Measurements from ENCODE around the gene RPTN.
A peak's percentile ranks its signal among the peaks of the same experiment; 100 is the strongest.

The RPTN gene, protein sequence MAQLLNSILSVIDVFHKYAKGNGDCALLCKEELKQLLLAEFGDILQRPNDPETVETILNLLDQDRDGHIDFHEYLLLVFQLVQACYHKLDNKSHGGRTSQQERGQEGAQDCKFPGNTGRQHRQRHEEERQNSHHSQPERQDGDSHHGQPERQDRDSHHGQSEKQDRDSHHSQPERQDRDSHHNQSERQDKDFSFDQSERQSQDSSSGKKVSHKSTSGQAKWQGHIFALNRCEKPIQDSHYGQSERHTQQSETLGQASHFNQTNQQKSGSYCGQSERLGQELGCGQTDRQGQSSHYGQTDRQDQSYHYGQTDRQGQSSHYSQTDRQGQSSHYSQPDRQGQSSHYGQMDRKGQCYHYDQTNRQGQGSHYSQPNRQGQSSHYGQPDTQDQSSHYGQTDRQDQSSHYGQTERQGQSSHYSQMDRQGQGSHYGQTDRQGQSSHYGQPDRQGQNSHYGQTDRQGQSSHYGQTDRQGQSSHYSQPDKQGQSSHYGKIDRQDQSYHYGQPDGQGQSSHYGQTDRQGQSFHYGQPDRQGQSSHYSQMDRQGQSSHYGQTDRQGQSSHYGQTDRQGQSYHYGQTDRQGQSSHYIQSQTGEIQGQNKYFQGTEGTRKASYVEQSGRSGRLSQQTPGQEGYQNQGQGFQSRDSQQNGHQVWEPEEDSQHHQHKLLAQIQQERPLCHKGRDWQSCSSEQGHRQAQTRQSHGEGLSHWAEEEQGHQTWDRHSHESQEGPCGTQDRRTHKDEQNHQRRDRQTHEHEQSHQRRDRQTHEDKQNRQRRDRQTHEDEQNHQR

DNA sequence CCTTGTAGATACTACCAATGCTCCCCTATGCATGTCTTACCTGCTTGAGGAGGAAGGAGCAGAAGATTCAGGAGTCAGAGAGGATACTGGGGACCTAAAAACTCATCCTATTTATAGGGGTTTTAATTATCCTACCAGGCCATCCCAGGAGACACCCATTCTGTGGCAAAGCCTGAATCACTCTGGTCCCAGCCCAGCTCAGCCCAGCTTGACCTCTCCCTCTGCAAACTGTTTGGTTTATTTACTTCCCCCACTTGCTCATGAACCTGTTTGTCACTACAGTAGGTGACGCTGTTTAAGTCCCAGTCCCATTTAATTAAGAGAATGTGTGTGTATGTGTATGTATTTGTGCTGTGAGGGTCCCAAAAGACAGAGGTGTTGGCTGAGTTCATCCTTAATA lies at the start of gene RPTN:
Gene RPTN (minus strand): TSS at position 85 of the 400 bp plus-strand sequence. CDS start 1,339 bp downstream, outside the sequence.
- no peak for DNase-seq (ENCODE audit: low read depth, low spot score)

DNA sequence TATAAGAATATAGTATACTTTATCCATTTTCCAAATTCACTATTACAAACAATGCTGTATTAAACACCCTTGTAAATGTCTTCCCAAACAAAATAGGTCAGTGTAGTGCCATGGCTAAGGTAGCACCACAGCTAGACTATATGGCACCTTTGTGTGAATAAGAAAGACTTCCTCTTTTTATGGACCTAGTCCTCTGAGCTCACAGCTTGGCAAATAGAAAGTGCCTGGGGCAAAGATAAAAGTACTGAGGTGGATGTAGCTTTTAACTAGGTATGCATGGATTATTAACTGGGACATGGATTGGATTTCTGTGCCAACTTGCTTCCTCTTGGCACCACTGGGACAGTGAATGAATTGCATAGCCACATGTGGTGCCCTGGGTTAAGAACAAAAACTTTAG lies 40.0 kb upstream of the RPTN start:
- DNase-seq (ENCODE audit: low read depth, low spot score): no peak

DNA sequence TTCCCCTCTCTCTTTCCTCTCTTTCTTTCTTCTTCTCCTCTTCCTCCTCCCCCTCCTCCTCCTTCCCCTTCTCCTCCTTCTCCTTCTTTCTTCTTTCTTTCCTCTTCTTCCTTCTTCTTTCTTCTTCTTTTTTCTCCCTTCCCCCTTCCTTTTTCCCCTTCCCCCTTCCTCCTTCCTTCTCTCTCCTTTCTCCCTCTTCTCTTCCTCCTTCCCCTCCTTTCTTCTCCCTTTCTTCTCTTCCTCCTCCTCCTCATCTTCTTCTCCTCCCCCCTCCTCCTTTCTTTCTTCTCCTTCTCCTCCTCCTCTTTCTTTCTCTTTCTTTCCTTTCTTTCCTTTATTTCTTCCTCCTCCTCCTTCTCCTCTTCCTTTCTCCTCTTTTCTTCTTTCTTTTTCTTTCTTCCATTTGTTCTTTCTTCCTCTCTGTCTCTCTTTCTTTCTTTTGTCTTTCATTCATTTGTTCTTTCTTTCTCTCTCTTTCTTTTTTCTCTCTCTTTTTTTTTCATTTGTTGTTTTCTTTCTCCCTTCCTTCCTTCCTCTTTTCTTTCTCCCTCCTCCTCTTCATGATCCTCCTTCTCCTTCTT lies 38.4 kb upstream of the RPTN start:
- no peak for DNase-seq (ENCODE audit: low read depth, low spot score)

DNA sequence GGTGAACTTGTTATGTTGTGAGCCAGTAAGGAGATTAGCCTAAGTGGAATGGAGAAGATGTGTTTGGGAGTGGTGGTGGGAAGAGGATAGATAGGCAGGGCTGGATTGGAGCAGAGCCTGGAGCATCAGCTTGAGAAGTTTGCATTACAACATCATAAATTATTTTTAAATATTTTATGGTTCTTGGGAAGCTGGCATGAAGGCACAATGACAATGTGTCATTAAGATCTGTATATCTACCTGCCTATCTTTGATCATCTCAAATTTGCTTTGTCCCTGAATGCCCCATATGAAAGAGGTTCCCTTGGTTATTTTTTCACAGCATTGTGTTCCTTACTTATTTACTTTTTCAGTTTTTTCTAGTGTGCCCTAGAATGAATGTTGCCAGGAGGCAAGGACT lies 32.7 kb upstream of the RPTN start:
- DNase-seq (ENCODE audit: low read depth, low spot score): no peak

DNA sequence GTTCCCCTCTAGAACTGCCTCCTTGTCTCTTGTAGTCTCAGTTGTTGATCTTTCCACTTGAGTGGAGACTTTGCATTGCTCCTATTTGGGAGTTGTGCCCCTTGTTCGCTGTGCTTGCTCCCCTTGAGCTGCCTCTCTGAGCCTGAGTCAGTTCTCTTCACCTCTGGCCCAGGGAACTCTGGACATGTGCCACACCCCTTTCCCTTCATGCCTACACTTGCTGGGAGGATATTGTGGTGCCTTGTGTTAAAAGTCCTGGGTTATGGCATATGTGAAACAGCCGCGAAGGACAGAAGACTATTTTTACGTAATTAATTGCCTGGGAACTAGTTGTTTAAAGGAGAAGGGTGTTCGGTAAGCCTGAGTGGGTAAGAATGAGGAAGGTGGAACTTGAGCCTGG lies 32.2 kb upstream of the RPTN start:
- DNase-seq (ENCODE audit: low read depth, low spot score): no peak

DNA sequence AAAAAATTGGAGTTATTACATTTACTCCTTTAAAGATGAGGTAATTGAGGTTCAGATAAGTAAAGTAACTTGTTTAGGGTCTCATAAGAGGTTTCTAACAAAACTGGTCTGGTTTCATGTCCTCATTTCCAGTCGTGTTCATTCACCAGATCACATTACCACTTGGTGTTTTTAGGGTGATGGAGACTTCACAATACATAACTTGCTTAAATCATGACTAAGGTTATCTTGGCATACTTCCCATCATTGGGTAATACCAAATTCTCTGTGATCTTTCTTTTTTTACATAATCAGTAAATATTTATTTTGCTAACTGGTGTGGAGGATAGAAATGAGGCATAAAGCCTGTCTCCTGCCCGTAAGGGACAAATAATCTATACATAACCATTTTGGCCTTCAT lies 31.6 kb upstream of the RPTN start:
- DNase-seq (ENCODE audit: low read depth, low spot score): no peak

DNA sequence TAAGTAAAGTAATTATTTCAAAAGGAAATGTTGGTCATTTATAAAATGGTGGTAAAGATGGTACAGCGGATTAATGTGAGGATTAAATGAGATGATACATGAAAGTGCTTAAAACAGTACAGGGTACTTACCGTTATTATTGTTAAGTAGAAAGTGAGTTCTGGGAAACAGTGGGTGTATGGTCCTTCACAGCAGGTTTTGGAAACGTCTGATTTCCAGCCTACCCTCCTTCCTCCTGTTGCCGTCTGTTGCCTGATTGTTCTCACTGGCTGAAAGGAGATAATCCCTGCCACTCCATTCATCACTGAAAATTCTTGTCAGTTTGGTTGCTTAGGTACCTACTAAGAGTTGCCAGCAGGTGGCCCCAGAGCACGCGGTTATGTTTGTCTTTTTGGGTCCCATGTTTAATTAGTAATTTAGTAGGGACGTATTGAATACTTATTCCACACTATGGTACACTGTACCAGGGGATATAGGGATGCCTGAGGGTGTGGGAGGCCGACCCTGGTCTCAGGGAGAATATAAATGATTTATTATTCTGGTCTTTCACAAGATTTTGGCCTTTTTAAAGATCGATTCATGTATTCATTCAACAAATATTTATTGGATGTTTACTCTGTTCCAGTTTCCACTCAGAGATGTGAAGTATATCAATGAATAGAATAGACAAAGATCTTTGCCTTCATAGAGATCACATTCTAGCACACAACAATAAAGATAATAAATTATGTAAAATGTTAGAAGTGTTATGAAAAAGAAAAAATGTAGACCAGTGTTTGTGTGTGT lies 30.8 kb upstream of the RPTN start:
- peak; percentile 49 for DNase-seq (ENCODE audit: low read depth, low spot score)

DNA sequence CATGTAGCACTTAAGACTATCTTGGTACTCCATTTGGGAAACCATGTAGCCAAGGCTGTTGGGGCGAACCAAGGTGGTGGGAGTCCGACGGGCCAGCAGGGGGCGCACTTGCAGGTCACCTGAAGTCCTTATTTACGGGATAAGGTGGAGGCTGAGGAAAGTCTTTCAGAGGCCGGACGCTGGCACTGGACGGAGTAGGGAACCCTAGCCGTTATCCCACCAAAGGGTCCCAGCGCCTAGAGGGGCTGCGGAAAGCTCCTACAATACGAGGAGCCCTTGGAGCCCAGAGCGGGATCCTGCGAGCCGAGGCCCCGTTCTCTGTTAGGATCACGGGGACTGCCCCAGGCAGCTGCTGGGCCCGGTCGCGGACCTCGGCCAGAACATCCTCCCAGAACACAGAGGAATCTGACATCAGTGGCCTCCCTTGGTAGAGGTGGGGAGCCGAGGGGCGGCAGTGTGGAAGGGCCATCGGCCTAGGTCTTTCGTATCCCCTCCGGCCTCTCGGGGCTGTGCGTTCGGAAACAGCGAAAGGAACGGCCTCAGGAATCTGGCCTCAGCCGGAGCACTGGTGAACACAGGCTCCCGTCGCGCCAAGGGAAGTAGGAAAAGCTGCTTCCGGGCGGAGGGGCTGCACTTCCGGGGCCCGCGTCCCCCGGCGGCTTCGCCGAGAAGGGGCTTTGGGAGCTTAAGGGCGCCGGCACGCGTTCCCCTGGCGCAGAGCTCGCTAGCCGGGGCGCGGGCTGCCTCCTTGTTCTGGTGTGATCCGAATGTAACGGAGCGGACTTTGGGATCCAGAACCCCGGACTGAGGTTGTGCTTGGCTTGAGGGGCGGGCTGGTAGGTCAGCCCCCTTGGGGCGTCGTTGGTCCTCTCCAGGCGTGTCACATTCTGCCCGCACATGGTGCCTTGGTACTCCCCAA lies 29.9 kb upstream of the RPTN start:
- no peak for DNase-seq (ENCODE audit: low read depth, low spot score)

DNA sequence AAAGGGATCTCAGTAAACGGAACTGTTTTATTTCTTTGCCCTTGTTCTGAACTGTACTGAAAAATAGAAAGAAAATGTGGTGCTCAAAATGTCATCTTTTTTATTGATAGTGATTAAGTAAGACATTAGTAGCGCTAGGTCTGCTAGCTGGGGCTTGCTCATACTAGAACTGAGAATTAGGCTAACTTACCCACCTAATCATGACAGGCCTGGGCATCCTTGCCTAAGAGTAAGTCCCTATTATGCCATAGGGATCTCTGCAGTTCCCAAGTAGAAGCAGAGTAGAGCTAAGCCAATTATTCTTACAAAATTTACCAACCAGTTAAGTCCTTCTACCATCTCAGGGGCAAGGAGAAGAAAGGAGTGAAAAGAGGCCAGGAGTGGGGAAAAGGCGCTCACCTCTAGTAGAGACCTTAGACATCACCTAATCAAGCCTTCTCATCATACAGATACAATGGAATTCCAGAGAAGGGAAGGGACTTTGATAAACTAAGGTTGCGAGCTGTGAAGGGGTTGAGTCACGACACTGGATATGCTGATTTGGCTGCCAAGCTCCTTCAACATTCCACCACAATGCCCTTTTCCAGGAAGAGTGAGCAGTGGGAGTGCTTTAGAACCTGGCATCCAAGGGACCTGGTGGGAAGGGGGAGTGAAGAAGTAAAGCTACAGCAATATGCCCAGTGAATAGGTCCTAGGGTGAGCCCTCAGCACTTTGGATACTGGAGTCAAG lies 27.7 kb upstream of the RPTN start:
- DNase-seq (ENCODE audit: low read depth, low spot score): no peak

DNA sequence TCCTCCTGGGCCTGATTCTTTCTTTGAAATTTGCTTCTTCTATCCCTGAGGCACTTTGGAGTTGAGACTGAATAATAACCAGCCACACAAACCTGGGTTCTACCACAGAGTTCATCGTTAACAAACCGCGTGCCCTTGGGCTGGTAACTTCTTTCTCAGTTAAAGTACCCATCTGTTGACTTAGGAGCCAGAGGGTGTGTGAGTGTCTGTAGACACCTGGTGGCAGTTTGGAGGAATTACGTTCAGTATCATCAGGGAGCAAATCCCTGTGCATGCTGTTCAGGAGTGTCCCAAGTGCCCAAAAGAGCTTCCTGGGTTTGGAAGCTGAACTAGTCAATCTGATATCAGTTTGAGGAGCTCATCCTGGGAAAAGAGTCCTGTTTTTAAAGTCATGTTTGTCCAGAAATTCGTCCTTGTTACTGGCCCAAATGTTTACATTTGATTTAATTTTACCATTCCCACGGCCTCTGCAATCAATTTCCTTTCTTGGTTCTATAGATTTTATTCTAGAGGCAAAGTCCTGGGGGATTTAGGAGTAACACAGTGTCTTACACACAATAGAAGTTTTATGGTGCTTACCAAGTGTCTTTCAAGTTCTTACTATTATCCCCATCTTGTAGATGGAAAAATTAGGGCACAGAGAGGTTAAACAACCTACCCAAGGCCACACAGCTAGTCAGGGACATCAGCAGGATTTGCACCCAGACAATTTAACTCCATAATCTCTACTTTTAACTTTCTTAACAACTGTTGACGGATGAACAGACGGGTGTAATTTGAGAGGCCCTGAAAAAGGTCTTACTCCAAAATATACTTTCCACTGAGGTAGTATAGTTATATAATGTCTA lies 26.7 kb upstream of the RPTN start:
- DNase-seq (ENCODE audit: low read depth, low spot score): no peak

DNA sequence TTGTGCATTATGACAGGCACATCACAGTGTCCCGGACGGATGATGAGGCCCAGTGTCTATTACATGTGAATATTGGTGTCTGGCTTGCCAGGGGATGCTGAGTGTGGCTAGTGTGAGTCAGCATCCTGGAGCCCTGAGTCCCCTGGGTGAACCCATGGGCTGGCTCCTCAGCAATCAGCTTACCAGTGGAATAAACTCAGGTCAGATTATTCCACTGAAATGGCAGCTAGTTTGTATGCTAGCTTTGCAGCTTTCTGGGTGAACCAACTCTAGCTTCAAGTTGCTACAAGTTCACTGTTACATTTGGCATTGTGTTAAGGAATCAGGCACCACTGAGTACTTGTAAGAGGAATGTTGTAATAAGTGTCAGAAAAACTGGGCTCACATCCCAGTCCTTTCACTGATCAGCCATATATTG lies 23.9 kb upstream of the RPTN start:
- no peak for DNase-seq (ENCODE audit: low read depth, low spot score)

DNA sequence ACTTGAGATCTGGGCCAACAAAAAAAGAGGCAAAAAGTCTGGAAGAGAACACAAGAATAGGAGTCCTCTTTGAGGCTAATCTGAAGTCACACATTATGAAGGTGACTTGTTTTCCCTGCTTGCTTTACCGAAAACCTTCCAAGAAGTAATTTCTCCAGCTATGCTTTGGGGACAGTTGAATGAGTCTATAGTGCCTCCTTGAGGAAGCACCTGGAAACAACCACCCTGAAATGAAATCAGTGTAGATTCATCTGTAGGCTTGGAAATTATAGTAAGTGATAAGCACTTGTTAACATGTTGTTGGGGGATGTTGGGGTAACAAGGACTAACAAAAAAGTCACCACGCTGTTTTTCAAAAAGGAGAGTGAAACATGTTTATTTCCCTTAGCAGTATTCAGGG lies 23.4 kb upstream of the RPTN start:
- no peak for DNase-seq (ENCODE audit: low read depth, low spot score)

DNA sequence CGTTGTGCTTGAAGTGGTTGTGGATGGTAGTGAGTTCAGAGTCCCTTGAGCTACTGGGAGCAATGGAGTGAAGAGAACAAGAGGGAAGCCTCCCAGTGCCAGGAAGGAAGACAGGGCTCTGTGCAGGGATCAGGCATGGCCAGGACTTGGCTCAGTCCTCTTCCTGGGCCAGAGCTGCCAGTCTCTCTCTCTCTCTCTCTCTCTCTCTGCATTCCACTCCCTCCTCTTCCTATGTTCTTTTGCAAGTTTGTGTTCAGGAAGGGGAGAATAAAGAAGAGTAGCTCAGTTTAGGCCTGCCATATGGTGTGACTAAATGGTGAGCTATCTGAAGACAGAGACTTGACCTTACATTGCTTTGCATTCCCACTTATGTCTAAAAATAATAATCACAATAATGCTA lies 20.5 kb upstream of the RPTN start:
- DNase-seq (ENCODE audit: low read depth, low spot score): no peak

DNA sequence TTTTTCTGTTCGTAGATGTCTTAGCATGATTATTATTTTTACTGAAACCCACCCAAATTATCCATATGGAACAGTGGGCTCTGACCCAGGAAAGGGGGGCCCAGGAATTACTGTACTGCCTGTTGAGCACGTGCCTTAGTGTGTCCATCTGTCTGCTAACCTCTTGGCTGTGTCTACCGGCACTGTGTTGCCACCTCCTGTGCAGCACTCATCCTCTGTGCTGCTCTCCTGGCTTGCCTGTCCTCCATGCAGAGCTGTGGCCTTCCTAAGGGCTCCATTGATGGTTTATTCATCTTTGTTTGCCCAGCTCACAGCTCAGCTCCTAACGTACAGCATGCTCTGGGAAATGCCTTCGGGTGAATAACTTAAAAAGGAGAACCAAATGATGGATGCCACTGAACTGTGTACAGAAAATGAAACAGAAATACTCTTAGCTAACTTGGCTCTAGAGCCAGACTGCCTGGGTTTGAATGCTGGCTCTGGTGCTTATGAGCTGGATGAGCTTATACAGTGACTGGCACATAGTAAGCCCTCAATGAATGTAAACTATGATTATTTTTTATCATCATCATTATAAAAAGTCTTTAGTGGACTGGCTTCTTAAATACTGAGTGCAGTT lies 11.4 kb upstream of the RPTN start:
- no peak for DNase-seq (ENCODE audit: low read depth, low spot score)

DNA sequence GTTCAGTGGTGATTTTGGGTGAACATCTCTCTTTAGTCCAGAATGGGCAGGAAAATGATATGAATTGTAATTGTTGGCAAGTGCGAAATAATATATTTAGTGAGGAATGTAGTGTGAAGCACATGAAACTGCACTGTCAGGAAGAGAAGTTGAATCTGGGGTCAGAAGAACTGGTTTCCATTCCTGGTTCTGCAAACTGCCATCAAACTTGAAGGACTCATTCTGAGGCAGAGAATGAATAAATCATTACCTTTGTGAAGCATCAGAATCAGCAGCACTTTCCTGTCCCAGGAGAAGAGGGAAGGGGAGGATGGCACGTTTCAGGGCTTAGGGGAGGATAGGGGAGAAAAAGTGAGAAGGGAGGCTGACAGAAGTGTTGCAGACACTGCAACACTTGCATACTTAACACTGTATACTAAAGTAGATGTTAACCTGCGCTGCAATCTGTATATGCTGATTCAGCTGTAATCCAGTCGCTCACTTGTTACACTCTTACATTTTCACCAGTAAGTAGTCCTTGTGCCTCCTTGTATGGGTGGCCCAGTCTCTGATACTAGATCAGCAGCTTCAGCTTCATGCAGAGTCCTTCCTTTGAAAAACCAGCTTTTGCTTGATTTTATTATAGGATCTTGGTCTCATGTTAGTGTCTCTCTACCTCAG lies 10.5 kb upstream of the RPTN start:
- DNase-seq (ENCODE audit: low read depth, low spot score): no peak

DNA sequence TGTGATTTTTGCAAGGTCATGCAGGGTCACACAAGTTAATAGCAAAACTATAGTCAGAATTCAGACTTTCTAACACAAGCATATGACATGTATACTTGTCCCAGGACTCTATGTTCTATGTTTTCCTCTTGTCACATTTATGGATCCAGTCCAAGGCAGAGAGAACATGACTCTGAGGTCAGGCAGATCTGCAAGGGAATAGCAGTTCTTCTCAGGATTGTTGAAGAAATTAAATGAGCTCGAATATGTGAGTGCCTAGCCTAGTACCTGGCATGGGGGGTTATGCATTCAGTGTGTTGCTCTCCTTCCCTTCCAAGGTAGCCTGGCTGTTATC lies 9.5 kb upstream of the RPTN start:
- no peak for DNase-seq (ENCODE audit: low read depth, low spot score)

DNA sequence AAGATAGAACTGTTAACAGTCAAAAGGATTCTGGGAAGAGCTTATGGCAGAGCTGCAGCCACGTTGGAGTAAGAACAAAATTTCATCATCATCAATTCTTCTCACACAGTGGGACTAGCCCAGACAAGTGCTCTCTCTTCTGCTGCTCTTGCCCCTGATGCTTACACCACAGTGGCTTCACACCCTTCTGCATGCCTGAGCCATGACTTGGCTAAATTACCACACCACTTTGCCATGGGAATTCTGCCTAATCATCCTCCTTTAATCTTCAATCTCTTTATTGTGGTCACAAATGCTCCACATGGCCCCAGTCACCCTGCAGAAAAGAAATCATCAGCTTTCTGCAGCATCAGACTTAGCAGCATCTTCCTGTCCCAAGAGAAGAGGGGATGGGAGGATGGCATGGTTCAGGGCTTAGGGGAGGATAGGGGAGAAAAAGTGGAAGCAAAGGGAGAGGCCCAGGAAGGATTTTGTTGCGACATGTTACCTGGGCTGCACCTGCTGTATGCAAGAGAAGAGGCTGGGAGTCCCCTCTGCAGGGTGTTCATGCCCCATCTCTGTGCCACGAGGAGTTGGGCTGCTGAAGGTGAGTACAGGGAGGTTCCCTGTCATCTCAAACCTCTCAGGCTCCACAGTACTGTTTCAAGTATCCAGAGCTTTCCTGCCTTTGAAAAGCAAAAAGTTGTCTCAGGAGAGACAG lies 9.0 kb upstream of the RPTN start:
- no peak for DNase-seq (ENCODE audit: low read depth, low spot score)

DNA sequence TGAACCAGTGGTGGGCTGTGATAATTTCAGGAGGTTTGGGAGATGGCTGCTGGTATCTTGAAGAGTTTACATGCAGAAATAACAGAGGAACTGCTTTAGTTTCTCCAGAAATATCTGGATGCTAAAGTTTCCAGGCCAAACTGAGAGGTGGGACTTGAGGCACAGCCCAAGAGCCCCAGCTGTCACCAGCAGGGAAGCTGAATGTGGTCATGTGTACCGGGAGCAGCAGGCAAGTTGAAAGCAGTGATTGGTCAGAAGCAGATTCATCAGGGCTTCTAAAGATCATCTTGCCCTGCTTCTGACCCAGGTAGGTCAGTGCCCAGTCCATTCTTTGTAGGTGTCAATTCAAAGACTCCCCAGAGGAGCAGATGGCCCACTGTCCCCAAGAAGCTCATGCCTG lies 7.9 kb upstream of the RPTN start:
- DNase-seq (ENCODE audit: low read depth, low spot score): no peak
